Activated CD8-positive, alpha-beta memory T cell treated with anti-CD3 and anti-CD28 coated beads for 1 hour (primary cell): Measurements from ENCODE around the gene OR52I1.

ENCODE experiments used
- DNase-seq, 2 donors: peaks; one replicate each; pipeline ENCODE4 v3.0.0-alpha.2; 2020; ENCODE audit warnings: low read depth in 1 of 2; ENCODE audit errors: extremely low read depth in 1 of 2

OR52I1 gene

GRCh38 chr11:4610258-4610935 is 16.6 kb downstream of the OR52I1 start:
- no peak for DNase-seq

GRCh38 chr11:4611986-4612385 is 18.1 kb downstream of the OR52I1 start:
- no peak for DNase-seq

GRCh38 chr11:4615856-4616444 is 22.1 kb downstream of the OR52I1 start:
- DNase-seq: no peak

- DNase-seq: no peak
Measured at GRCh38 chr11:4619514-4619913, 25.7 kb downstream of the OR52I1 start.

DNA sequence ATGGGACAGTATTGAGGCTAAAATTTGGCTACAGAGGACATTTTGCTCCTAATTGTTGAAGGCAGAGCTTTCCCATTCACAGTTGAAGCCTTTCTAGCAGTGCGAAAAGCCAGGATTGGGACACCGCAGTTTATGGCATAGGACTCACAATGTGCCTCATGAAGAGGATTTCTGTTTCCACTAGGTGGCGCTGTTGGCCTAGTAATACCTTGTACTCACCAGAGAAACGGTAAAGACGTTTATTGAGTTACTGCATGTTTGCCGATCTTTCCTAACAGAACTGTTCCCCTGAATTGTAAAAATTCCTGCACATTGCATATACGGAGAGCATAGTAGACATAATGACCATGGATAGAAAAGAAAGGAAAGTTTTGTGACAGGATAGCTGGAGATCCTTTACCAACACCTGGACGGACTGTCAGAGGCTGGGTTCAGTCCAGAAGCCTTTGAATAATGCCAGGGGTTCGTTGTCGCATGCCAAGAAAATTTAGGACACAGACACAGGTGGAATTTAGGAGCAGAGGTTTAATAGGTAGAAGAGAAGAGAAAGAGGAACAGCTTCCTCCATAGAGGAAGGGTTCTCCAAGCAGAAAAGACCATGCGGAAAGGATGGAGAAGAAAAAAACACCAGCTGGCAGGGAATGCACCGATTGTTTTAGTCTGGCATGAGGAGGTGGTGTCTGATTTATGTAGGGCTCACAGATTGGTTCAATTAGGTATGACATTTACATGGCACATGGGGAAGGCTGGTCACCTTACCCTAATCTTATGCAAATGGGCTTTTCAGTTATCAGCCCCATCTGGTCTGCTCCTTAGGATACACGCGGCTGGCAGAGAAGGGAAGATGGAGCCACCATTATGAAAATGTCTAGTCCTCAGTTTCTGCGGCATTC is 32.6 kb downstream of the OR52I1 start:
- DNase-seq: no peak

DNA sequence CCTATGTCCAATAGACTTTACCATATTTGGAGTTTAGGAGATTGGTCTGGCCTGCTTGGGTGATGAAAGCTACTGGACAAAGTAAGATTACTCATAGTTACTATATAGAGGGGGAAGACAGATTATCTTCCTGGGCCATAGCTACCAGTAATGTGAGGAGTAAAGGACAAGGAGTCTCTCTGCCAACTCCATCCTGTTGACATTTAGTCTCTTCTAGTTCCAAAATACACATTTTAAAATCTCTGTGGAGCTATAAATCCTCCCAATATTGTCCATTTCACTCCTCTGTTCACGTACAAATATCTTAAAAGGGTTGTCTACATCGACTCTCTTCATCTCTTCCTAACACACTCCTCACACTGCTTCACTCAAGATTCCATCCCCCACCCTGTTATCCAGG is 42.3 kb downstream of the OR52I1 start:
- no peak for DNase-seq

DNA sequence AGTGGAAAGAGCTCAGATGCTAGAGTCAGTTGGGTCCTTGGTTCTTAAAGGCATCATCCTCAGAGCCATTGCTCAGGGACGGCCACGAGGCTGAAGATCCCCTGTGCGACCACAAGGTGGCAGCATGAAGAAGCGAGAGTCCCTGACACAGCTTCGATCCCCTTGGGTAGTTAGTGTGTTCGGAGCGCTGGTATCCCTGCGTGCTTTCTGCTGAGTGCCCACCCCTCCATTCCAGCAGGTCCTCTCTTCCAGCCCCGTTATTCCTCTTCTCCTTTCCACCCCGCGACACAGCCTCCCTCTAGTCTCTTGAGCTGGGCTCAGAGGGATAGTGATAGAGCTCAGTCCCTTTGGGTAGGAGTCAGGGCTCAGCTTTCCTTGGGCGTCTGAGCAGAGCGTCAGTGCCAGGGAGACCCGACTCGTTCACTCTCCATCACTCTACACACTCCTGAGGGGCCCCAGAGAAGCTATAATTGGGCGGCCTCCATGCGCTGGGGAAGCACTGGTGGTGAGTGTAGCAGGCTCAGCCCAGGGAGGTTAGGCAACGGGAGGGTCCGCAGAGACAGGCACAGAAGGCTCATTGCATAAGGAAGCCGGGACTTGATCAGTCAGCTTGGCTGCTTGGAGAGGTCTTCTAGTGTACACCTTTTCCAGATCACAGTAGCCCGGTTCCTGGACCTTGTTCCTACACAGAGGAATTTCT is 43.3 kb downstream of the OR52I1 start, which contains the start of gene OR51D1:
Gene OR51D1 (plus strand): TSS at position 516 of the 700 bp plus-strand sequence. CDS start 2,314 bp downstream, outside the sequence.
- DNase-seq: peak; percentile 17 to 53

DNA sequence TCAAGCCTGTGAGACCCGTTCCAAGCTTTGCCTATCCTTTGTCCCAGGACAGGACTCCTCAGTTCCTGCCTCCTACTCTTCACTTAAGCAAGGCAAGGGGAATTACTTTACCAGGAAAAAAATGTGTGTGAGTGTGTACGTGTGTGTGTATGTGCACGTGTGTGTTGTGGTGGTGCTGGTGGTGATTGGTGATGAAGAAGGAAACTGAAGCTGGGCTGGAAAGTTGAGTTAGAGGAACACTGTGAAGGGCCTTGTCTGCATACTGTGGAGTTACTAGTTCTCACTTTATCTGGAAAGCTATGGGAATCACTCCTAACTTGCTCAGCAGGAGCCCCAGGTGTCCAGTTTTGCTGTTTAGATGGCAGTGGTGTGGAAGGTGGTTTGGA is 43.8 kb downstream of the OR52I1 start:
- no peak for DNase-seq

GRCh38 chr11:4639931-4640330 is 46.1 kb downstream of the OR52I1 start:
- DNase-seq: no peak

GRCh38 chr11:4641501-4641900 is 47.7 kb downstream of the OR52I1 start:
- no peak for DNase-seq

DNA sequence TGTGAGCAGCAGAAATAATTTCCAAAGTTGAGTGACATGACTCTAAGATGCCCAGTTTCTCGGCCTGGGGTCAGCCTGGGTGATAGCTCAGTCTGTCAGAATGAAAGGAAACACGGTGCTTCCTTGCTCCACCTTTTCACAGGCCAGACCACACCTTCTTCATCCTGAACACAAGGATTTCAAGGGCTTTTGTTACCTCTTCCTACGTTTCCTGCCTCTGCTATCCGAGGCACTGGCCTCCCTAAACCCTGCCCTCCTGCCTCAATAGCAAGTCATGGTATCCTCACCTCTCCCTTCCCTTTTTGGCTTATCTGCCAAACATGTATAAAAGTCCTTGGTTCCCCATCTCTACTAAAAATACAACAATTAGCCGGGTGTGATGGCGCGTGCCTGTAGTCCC is 48.2 kb downstream of the OR52I1 start:
- DNase-seq: no peak

DNA sequence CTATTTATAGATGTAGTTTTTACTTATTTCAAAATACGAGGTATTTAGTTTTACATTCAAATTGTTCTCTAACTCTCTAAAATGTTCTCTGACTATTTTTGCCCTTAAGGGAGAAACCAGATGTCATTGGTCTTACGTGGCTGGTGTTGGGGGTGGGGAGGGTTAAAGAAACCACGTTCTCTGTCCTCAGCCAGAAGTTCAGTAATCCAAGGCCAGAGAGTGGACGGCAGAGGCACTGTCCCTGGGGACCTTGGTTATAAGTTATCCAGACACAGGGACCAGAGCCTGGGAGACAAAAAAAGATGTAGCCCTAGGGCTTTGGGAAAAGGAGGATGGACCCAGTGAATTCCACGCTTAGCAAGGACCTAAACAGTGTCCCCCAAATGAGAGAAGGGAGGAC is 49.2 kb downstream of the OR52I1 start:
- no peak for DNase-seq

DNA sequence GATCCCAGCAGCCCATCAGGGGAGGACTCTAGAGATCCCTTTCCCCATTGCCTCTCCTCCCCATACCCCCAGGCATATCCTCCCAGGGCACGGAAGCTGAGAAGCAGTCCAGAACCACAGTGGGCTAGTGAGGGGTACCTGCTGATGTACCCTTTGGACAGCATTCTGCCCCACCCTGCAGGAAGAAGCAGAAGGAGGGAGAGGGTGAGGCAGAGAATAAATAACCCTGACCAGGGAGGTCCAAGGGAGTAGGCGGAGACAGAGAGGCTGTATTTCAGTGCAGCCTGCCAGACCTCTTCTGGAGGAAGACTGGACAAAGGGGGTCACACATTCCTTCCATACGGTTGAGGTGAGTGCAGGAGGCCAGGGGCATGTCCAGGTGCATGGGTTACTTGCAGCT is 49.8 kb downstream of the OR52I1 start, which contains the start of gene OR51E1:
Gene OR51E1 (plus strand): TSS at position 301 of the 400 bp plus-strand sequence. CDS start 8,545 bp downstream, outside the sequence.
- no peak for DNase-seq

- DNase-seq: no peak
Measured at GRCh38 chr11:4644233-4644632, 50.4 kb downstream of the OR52I1 start.
